Right cardiac atrium (tissue), 5 donors: ENCODE measurements around the gene MACROD1. TPM values are rescaled to one million over a fixed set of nuclear protein-coding genes. Genes with fewer than 3 reads are reported as not detected.
A peak's percentile ranks its signal among the peaks of the same experiment; 100 is the strongest.

Experiments used
- ATAC-seq, 2 donors: fragments of 200-7000 bp; cut with Tn5 transposase; one replicate each; pipeline versions ENCODE4 v1.8.0 to v1.9.1; 2020; ENCODE audit warnings: moderate library complexity in 2 of 2, mild to moderate bottlenecking in 1 of 2
- DNase-seq, 3 donors: peaks; one replicate each; pipeline ENCODE4 v3.0.0-alpha.2; 2020
- H3K27ac ChIP-seq: one replicate; pipeline ENCODE4 v1.5.1; 2013; ENCODE audit warnings: mild to moderate bottlenecking, low read length, control low read depth, moderate library complexity
- H3K27me3 ChIP-seq: one replicate; pipeline ENCODE4 v1.6.1; 2013; ENCODE audit not compliant: control insufficient read depth, insufficient read depth
- H3K4me1 ChIP-seq: one replicate; pipeline ENCODE4 v1.6.1; 2013; ENCODE audit warnings: low read length; ENCODE audit not compliant: control insufficient read depth, insufficient read depth
- H3K4me3 ChIP-seq: one replicate; pipeline ENCODE4 v1.5.1; 2013; ENCODE audit warnings: low read length, control low read depth
- H3K9me3 ChIP-seq: one replicate; pipeline ENCODE4 v1.6.1; 2013; ENCODE audit warnings: low read length; ENCODE audit not compliant: control insufficient read depth
- WGBS: extraction: QIAGEN DNeasy Blood & Tissue Kit; methylation state at CpG from one replicate; pipeline ENCODE4 v1.1.7; 2013; 5-methylcytosine and 5-hydroxymethylcytosine counted together
- intact Hi-C, 4 donors: fragments of 100-400 bp; cut with DNase I; formaldehyde crosslinking; loops; one replicate each; pipeline versions ENCODE4 v1.11.0 to v1.14.0; 2022 to 2023
- long read RNA-seq, 4 donors: library from polyadenylated mRNA; unstranded; transcript quantifications; one replicate each; pipeline ENCODE4 v2.0.0, GENCODE V29; 2020 to 2021
- polyA plus RNA-seq: library from polyadenylated mRNA; stranded (reverse); fragments of 200-250 nt; gene quantifications from one replicate; pipeline ENCODE4 v1.2.3, GENCODE V29; 2013
- total RNA-seq, 4 donors: library from RNA; stranded (reverse); fragmentation: NEBNext Ultra II Directional; extraction: Animal tissue kit (Norgen Biotek cat#: 25700); gene quantifications; one replicate each; pipeline ENCODE4 v1.2.1, GENCODE V29; 2021
- donor health status: healthy with polysubstance abuse.
- donor health status: DM: no; HTN: yes; CAD: no.
- donor health status: DM: no; HTN: no; CAD: no.
- donor health status: DM: no; HTN: yes; CAD: no; lungs with severe emphysema.
- donor health status: DM: yes; HTN: yes; CAD: no.

The MACROD1 gene, protein sequence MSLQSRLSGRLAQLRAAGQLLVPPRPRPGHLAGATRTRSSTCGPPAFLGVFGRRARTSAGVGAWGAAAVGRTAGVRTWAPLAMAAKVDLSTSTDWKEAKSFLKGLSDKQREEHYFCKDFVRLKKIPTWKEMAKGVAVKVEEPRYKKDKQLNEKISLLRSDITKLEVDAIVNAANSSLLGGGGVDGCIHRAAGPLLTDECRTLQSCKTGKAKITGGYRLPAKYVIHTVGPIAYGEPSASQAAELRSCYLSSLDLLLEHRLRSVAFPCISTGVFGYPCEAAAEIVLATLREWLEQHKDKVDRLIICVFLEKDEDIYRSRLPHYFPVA
- total RNA-seq = 10 to 100 TPM; 40.4 to 62.2 (median 52.6) TPM
- polyA plus RNA-seq = 63.8 TPM
- long read RNA-seq, donor 1, transcript MACROD1-201 (11 exons, 1,205 nt) = major isoform, 120 of 166 reads
- long read RNA-seq, donor 1, partial matches to known transcripts = 8 of 166 reads
- long read RNA-seq, donor 1, other reads (novel, unspliced or antisense) = 38 of 166 reads
- long read RNA-seq, donor 2, transcript MACROD1-201 (11 exons, 1,205 nt) = major isoform, 66 of 96 reads
- long read RNA-seq, donor 2, partial matches to known transcripts = 3 of 96 reads
- long read RNA-seq, donor 2, other reads (novel, unspliced or antisense) = 24 of 96 reads
- long read RNA-seq, donor 3, partial matches to known transcripts = 1 of 12 reads
- long read RNA-seq, donor 3, other reads (novel, unspliced or antisense) = 8 of 12 reads
- long read RNA-seq, donor 4, transcript MACROD1-201 (11 exons, 1,205 nt) = major isoform, 41 of 61 reads
- long read RNA-seq, donor 4, partial matches to known transcripts = 1 of 61 reads
- long read RNA-seq, donor 4, other reads (novel, unspliced or antisense) = 18 of 61 reads

DNA sequence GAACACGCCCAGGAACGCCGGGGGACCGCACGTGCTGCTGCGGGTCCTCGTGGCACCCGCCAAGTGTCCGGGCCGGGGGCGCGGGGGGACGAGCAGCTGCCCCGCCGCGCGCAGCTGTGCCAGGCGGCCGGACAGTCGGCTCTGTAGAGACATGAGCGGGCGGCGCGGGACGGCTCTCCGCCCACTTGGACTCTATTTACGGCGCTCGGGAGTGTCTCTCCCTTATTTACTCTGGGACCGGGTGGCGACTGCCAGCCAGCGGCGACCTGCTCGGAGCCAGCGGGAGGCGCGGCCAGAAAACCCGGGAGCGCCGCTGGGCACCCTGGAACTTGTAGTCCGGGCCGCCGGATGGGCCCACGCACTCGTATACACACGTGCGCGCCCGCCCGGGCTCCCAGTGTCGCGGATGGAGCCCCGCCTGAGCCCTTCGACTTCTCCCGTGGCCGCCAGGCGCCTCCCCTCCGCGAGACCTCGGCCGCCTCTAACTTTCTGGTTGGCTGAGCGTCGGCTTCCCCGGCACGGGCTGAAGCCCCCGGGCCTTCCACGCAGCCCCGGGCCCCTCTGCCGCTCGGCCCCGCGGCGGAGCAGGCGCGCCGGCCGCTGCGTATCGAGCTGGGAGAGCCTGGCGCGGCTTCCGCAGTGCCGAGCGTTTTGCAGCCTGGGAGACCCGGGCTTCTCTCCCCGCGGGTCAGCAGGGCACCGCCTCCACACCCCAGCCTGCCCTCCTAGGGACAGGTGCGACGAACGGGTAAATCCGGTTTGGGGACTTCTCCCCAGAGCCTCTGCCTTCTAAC lies at the start of gene MACROD1:
Gene MACROD1, minus strand, starts transcription at position 272 of the 794 bp plus-strand sequence. Its CDS starts 119 bp downstream, at position 153.
- 1% methylated on average over 92 of the region's 92 CpGs for WGBS
- ATAC-seq = peak; percentile 92 to 94
- DNase-seq = peak; percentile 88 to 96 (median 93)
- Histone ChIP-seq H3K27me3 (no peaks in the 10 kb centered on the region), H3K4me3 (peak within 1 kb of the TSS; percentile 86), H3K27ac (peak within 1 kb of the TSS; percentile 33), H3K4me1 (no peaks in the 10 kb centered on the region), H3K9me3 (no peaks in the 10 kb centered on the region)
- intact Hi-C loops = no loop called here

DNA sequence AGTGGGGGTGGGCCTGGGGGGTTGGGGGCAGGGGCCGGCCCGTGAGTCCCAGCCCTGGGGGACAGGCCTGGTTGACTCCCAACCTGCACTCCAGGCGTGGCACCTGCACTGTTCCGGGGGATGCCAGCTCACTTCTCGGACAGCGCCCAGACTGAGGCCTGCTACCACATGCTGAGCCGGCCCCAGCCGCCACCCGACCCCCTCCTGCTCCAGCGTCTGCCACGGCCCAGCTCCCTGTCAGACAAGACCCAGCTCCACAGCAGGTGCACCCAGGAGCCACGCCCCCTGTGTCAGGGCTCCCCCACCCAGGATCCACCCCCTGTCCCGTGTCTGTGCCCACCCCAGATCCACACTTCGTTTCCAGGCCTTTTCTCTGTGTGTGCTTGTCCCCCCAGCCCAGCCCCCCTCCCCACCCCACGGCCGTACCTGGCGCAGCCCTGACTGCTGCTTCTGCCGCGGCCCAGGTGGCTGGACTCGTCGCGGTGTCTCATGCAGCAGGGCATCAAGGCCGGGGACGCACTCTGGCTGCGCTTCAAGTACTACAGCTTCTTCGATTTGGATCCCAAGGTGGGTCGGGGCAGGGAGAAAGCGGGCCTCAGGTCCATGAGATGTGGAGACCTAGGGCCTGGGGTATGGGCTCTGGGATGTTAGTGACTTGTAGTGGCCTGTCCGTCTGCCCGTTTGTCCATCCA lies 45.4 kb upstream of the MACROD1 start:
- Histone ChIP-seq H3K27me3 (no peaks in the 10 kb centered on the region), H3K4me3 (no peak overlapping the region), H3K27ac (no peak overlapping the region), H3K4me1 (no peaks in the 10 kb centered on the region), H3K9me3 (no peaks in the 10 kb centered on the region)
- ATAC-seq (no peak), DNase-seq (peak in 1 of 3 donors; percentile 63)
- intact Hi-C loops = no loop called here
- 89% methylated on average over 30 of the region's 30 CpGs for WGBS

DNA sequence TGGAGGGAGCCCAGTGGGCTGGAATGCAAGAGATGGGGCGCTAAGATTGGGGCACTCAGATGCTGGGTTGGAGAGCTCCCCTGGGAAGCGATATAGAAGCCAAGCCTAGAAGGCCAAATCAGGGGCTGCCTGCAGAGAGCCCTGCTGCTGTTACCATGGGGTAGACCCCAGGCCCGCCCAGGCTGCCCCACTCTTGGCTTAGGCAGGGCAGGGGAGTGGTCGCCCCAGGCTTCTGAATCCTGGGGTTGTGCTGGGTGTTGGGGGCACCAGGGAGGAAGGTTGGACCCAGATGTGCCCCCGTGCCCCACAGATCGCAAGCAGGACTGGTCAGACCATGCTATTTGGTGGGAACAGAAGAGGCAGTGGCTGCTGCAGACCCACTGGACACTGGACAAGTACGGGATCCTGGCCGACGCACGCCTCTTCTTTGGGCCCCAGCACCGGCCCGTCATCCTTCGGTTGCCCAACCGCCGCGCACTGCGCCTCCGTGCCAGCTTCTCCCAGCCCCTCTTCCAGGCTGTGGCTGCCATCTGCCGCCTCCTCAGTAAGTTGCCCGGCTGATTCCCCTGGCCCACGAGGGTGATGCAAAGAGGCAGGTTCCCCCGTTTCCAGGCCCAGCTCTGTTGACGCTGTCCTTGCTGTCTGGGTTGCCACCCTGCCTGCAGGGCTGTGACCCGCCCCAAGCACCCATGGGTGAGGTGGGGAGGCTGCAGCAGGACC lies 44.5 kb upstream of the MACROD1 start:
- intact Hi-C loops = no loop called here
- Histone ChIP-seq H3K4me3 (no peak overlapping the region), H3K27ac (no peak overlapping the region), H3K9me3 (no peaks in the 10 kb centered on the region), H3K4me1 (no peaks in the 10 kb centered on the region), H3K27me3 (no peaks in the 10 kb centered on the region)
- ATAC-seq (no peak), DNase-seq (peak in 1 of 3 donors; percentile 47)
- WGBS = 94% methylated on average over 24 of the region's 24 CpGs

DNA sequence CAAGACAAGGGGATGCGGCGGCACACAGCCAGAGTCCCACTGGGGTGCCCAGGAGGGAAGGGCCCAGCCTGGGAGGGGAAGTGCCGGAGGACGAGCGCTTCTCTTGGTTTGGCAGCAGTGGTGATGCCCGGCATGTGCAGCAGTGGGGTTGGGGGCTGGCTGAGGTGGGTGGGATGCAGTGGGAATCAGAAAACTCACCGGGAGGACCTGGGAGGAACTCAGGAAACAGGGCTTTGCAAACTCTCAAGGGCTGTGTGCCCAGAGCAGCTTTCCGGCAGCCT lies 43.6 kb upstream of the MACROD1 start:
- H3K9me3 ChIP-seq = no peaks in the 10 kb centered on the region
- WGBS = 82% methylated on average over 8 of the region's 8 CpGs
- H3K4me1 ChIP-seq = no peaks in the 10 kb centered on the region
- no peak overlapping the region for H3K4me3 ChIP-seq
- no peak overlapping the region for H3K27ac ChIP-seq
- DNase-seq = no peak
- no peak for ATAC-seq
- H3K27me3 ChIP-seq = no peaks in the 10 kb centered on the region
- intact Hi-C loops = loop anchor here in 1 of 4 donors (5.0 kb wide), 1 partner anchor 93 kb away; the partner anchor contains the start of gene CATSPERZ

DNA sequence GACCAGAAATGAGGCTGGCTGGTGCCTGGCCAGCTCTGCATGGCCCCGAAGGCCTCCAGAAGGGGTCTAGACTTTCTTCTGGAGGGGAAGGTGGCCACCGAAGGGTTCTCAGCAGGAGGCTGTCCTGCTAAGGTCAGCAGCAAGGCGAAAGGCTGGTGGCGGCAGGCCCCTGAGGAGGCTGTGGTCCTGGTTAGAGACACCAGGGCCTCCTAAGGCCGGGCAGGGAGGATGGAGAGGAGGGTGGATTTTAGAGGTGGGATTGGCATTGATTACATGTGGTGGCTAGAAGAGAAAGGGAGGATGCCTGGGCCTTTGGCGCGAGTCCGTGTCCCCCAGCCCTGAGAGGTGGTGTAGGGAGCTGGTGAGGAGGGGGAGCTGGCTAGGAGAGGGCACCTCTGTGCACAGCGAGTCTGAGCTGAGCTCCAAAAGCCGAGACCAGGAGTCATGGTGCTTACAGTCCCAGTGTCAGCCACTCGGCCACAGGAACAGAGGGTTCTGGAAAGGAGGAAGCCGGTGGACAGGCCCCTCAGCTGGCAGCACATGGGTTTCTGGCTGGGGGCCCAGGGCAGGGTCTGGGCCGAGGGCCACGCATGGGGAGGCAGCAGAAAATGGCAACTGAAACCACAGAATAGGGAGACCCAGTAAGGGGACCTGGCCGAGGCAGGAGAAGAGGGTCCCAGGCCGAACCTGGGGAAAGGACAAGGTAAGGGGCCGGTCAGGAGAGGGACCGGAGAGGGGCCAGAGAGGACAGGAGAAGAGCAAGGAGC lies 43.1 kb upstream of the MACROD1 start:
- WGBS = 83% methylated on average over 18 of the region's 18 CpGs
- H3K4me1 ChIP-seq = no peaks in the 10 kb centered on the region
- no peak overlapping the region for H3K27ac ChIP-seq
- ATAC-seq (no peak), DNase-seq (no peak)
- intact Hi-C loops = loop anchor here in 1 of 4 donors (5.0 kb wide), 1 partner anchor 93 kb away; the partner anchor contains the start of gene CATSPERZ
- no peak overlapping the region for H3K4me3 ChIP-seq
- H3K9me3 ChIP-seq = no peaks in the 10 kb centered on the region
- H3K27me3 ChIP-seq = no peaks in the 10 kb centered on the region

DNA sequence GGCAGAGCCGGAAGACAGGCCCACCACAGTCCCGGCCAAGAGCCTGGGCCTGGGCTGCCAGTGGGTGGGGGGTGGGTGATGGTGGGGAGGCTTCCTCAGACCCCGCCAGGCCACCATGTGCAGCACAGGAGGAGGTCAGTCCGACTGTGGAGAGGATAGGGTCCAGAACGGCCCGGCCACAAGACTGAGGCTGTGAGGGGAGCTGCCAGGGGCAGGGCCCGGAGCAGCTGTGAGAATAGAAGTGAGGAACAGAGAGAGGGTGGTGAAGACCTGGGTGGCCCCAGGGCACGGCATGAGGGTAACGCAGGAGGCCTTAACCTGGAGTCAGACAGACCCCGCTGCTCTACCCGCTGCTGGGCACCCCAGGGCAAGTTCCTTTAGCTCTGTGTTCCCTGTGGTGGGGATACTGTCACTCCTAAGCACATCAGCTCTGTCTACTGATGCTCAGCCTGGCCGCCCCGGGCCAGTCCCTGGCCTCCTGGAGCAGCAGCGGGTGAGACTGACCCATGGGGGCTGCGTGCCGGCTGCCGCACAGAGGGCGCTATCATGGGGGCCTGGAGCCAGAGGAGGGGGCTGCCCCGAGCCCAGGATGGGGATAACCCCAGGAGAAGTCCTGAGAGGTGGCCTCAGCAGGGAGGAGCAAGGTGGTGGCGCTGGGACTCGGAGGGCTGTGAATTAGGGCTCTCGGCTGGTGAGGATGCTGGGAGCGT lies 42.3 kb upstream of the MACROD1 start:
- Histone ChIP-seq H3K4me3 (peak overlapping the region; percentile 13), H3K4me1 (no peaks in the 10 kb centered on the region), H3K27ac (peak overlapping the region; percentile 73), H3K27me3 (no peaks in the 10 kb centered on the region), H3K9me3 (no peaks in the 10 kb centered on the region)
- ATAC-seq = peak; percentile 1
- DNase-seq = peak in 1 of 3 donors; percentile 61
- intact Hi-C loops = loop anchor here in 1 of 4 donors (5.0 kb wide), 1 partner anchor 94 kb away; the partner anchor contains the start of gene CATSPERZ
- WGBS = 71% methylated on average over 23 of the region's 23 CpGs

DNA sequence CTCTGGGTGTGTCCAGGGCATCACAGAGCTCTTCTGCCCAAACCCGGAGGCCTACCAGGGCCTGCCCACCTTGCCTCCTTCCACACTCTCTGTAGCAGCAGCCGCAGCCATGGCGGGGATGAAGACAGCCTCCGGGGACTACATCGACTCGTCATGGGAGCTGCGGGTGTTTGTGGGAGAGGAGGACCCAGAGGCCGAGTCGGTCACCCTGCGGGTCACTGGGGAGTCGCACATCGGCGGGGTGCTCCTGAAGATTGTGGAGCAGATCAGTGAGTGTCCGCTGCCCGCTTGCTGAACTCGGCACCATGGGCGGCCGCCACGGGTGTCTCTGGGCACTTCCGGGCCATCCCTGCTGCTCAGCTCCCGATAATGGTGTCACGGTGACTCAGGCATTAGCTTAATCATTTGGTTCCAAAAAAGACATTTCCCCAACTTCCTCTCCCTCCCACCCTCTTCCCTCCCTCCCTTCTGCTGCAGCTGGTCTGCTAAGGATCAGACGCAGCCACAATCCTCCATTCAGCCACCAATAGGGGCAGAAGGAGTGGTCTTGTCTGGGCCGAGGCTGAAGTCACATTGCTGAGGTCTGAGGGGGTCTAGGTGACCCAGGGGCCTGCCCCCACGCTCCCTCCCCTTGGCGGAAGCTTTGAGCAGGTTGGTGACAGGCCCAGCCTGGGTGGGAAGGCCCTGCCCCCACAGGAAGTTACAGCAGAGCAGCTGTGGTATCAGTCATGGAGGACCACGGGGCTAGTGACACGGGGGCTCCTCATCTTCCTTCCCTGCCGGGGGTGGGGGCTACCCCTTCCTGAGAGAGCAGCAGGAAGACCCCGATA lies 41.6 kb upstream of the MACROD1 start:
- DNase-seq (peak; percentile 83 to 89 (median 87)), ATAC-seq (peak; percentile 60 to 71)
- H3K27me3 ChIP-seq = no peaks in the 10 kb centered on the region
- H3K4me3 ChIP-seq = peak overlapping the region; percentile 13
- 27% methylated on average over 30 of the region's 30 CpGs for WGBS
- no peaks in the 10 kb centered on the region for H3K4me1 ChIP-seq
- H3K9me3 ChIP-seq = no peaks in the 10 kb centered on the region
- intact Hi-C loops = loop anchor here in 1 of 4 donors (2.0 to 5.0 kb wide), 2 partner anchors 43 to 95 kb away; partner anchors contain the start of genes CATSPERZ and PLCB3
- H3K27ac ChIP-seq = peak overlapping the region; percentile 73

DNA sequence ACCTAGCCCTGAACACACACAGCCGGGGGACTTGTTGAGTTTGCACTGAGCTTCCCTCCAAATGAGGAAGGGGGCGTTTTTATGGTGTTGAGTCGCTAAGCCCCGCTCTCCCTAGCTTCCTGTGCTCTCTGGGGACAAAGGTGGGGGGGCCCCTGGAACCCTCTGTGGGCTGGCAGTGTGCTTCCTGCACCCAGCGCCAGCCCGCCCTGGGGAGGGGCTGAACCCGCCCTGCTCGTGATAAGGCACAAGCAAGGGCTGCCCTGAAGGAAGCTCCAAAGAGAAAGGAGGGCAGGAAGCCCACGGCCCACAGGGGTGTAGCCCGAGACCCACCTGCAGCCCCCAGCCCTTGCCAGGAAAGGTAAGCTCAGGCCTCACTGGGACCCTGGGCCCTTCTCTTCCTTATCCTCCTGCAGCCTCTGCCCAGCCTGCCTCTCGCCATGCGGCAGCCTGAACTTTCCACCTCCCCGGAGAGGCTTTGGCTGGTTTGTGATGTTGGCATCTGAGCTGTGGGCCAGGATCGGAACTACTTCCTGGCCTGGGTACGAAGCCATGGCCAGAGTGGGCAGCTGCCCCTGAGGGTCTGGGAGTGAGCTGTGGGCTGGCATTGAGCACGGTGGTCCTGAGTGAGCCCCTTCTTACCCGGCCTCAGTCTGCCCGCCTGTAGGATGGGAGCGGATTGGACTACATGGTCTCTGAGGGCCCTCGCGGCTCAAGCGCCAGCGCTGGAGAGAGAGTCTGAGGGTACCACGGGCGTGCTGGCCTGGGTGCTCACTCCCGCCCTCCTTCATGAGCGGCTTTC lies 40.7 kb upstream of the MACROD1 start, which contains the start of gene FERMT3:
Gene FERMT3, plus strand, starts transcription at position 265 of the 799 bp plus-strand sequence. CDS start 644 bp downstream, outside the sequence.
- WGBS = 68% methylated on average over 27 of the region's 27 CpGs
- H3K27me3 ChIP-seq = no peaks in the 10 kb centered on the region
- H3K4me1 ChIP-seq = no peaks in the 10 kb centered on the region
- intact Hi-C loops = loop anchor here in 1 of 4 donors (2.0 to 5.0 kb wide), 2 partner anchors 44 to 96 kb away; partner anchors contain the start of genes CATSPERZ and PLCB3
- ATAC-seq (peak; percentile 44 to 56), DNase-seq (peak; percentile 74 to 91 (median 88))
- no peaks in the 10 kb centered on the region for H3K9me3 ChIP-seq
- peak within 1 kb of the TSS; percentile 13 for H3K4me3 ChIP-seq
- H3K27ac ChIP-seq = peak within 1 kb of the TSS; percentile 73
